Lung (tissue), 16 donors: Measurements from ENCODE around the gene UBL3. TPM values are rescaled to one million over a fixed set of nuclear protein-coding genes. Genes with fewer than 3 reads are reported as not detected.
A peak's percentile ranks its signal among the peaks of the same experiment; 100 is the strongest.

ENCODE experiments used
- ATAC-seq: fragments of 200-7000 bp; cut with Tn5 transposase; one replicate; pipeline ENCODE4 v1.9.1; 2020; ENCODE audit warnings: moderate number of reproducible peaks; ENCODE audit not compliant: insufficient read depth, low FRiP score
- DNase-seq, 3 donors: peaks; one replicate each; pipeline ENCODE4 v3.0.0-alpha.2; 2013 to 2017
- H3K27ac ChIP-seq, 2 donors: one replicate each; pipeline ENCODE4 v1.5.1; 2013; ENCODE audit warnings: mild to moderate bottlenecking in 2 of 2, moderate library complexity in 2 of 2, control low read depth in 1 of 2, inconsistent platforms in 1 of 2, low read depth in 1 of 2, low read length in 1 of 2
- H3K27me3 ChIP-seq, 3 donors: one replicate each; pipeline ENCODE4 v1.5.1; 2013; ENCODE audit warnings: low read length in 2 of 3; ENCODE audit not compliant: control insufficient read depth in 3 of 3, insufficient read depth in 3 of 3
- H3K36me3 ChIP-seq, 4 donors: one replicate each; pipeline ENCODE4 v1.5.1; 2013; ENCODE audit warnings: low read length in 4 of 4, mild to moderate bottlenecking in 1 of 4, moderate library complexity in 1 of 4; ENCODE audit not compliant: control insufficient read depth in 4 of 4, insufficient read depth in 4 of 4
- H3K4me1 ChIP-seq, 5 donors: one replicate each; pipeline ENCODE4 v1.5.1; 2013; ENCODE audit warnings: low read length in 5 of 5, mild to moderate bottlenecking in 2 of 5, moderate library complexity in 1 of 5; ENCODE audit not compliant: control insufficient read depth in 5 of 5, insufficient read depth in 5 of 5
- H3K4me3 ChIP-seq: one replicate; pipeline ENCODE4 v1.5.1; 2013; ENCODE audit warnings: mild to moderate bottlenecking, control low read depth, moderate library complexity
- H3K9ac ChIP-seq, 2 donors: one replicate each; pipeline ENCODE4 v1.5.1; 2013; ENCODE audit warnings: low read length in 2 of 2, control low read depth in 1 of 2; ENCODE audit not compliant: insufficient read depth in 1 of 2
- H3K9me3 ChIP-seq, 4 donors: one replicate each; pipeline ENCODE4 v1.5.1; 2013; ENCODE audit warnings: low read length in 3 of 4, mild to moderate bottlenecking in 1 of 4, moderate library complexity in 1 of 4; ENCODE audit not compliant: control insufficient read depth in 4 of 4, insufficient read depth in 3 of 4
- CTCF ChIP-seq: IDR thresholded peaks from 2 replicates; pipeline ENCODE4 v1.5.1; 2012; ENCODE audit warnings: mild to moderate bottlenecking; ENCODE audit errors: control extremely low read depth, extremely low read depth
- WGBS, 2 donors: extraction: QIAGEN DNeasy Blood & Tissue Kit; methylation state at CpG; one replicate each; pipeline ENCODE4 v1.1.7; 2013; 5-methylcytosine and 5-hydroxymethylcytosine counted together
- long read RNA-seq, 5 donors: transcript quantifications; one replicate each; lab custom pipeline, GENCODE V29; 2026
- polyA plus RNA-seq, 2 donors: library from polyadenylated mRNA; stranded (reverse); fragments of 200-250 nt; gene quantifications; one replicate each; pipeline ENCODE4 v1.2.1, GENCODE V29; 2013
- total RNA-seq, 2 donors: library from RNA; depleted of rRNA in 1 of 2; stranded (reverse); fragments of >200 nt in 1 of 2; gene quantifications; one replicate each; pipeline ENCODE4 v1.2.1, GENCODE V29; 2014 to 2021
- donor health status: control.
- donor health status: control.
- donor health status: Bipolar disorder and iron deficiency.
- donor health status: healthy.
- donor health status: DM: yes; HTN: yes; CAD: no.

UBL3 gene
- 10 to 100 TPM; 42.4 to 58.2 TPM for total RNA-seq
- polyA plus RNA-seq = 10 to 100 TPM; 19.6 to 24.9 TPM
- long read RNA-seq, donor 1, full-length matches to known transcripts = 19 of 19 reads
- long read RNA-seq, donor 1, partial matches to known transcripts = 0 of 19 reads
- long read RNA-seq, donor 1, other reads (novel, unspliced or antisense) = 0 of 19 reads
- long read RNA-seq, donor 2, full-length matches to known transcripts = 6 of 6 reads
- long read RNA-seq, donor 2, partial matches to known transcripts = 0 of 6 reads
- long read RNA-seq, donor 2, other reads (novel, unspliced or antisense) = 0 of 6 reads
- long read RNA-seq, donor 3, full-length matches to known transcripts = 8 of 8 reads
- long read RNA-seq, donor 3, partial matches to known transcripts = 0 of 8 reads
- long read RNA-seq, donor 3, other reads (novel, unspliced or antisense) = 0 of 8 reads
- long read RNA-seq, donor 4, full-length matches to known transcripts = 5 of 10 reads
- long read RNA-seq, donor 4, partial matches to known transcripts = 5 of 10 reads
- long read RNA-seq, donor 4, other reads (novel, unspliced or antisense) = 0 of 10 reads
- long read RNA-seq, donor 5, full-length matches to known transcripts = 17 of 17 reads
- long read RNA-seq, donor 5, partial matches to known transcripts = 0 of 17 reads
- long read RNA-seq, donor 5, other reads (novel, unspliced or antisense) = 0 of 17 reads

- TF ChIP-seq CTCF = no peak
- Histone ChIP-seq H3K9ac (peak within 1 kb of the TSS; percentile 69 to 92), H3K27me3 (no peaks in the 10 kb centered on the region), H3K4me3 (peak within 1 kb of the TSS; percentile 92), H3K9me3 (no peaks in the 10 kb centered on the region), H3K36me3 (no peaks in the 10 kb centered on the region), H3K27ac (peak within 1 kb of the TSS; percentile 98 to 100), H3K4me1 (peaks cover 0 to 24% (median 5%) of the 10 kb centered on the region in 5 donors)
- 1% methylated on average over 54 to 64 of the region's 64 CpGs for WGBS, 2 donors
- ATAC-seq (peak; percentile 91), DNase-seq (peak; percentile 98 to 99 (median 99))
Measured at GRCh38 chr13:29850213-29850898, at the start of gene UBL3. Gene UBL3 (minus strand): TSS chr13:29850617. CDS start chr13:29849538, 1,079 bp downstream.

- H3K27me3 ChIP-seq = no peaks in the 10 kb centered on the region
- no peaks in the 10 kb centered on the region for H3K36me3 ChIP-seq
- DNase-seq (no peak), ATAC-seq (no peak)
- peaks cover 0 to 9% (median 0%) of the 10 kb centered on the region in 5 donors for H3K4me1 ChIP-seq
- 69 to 89% methylated on average over 4 of the region's 4 CpGs for WGBS, 2 donors
- H3K27ac ChIP-seq = no peak overlapping the region
- TF ChIP-seq CTCF = no peak
- no peak overlapping the region for H3K9ac ChIP-seq
- no peak overlapping the region for H3K4me3 ChIP-seq
- H3K9me3 ChIP-seq = no peaks in the 10 kb centered on the region
Measured at GRCh38 chr13:29897102-29897501, 46.7 kb upstream of the UBL3 start.

- ATAC-seq = no peak
- Histone ChIP-seq H3K27ac (no peak overlapping the region), H3K4me3 (no peak overlapping the region), H3K9ac (no peak overlapping the region), H3K36me3 (no peaks in the 10 kb centered on the region), H3K9me3 (no peaks in the 10 kb centered on the region), H3K4me1 (no peaks in the 10 kb centered on the region), H3K27me3 (no peaks in the 10 kb centered on the region)
- DNase-seq = no peak
- no peak for TF ChIP-seq CTCF
Measured at GRCh38 chr13:29893438-29893837, 43.0 kb upstream of the UBL3 start.
